Breast epithelium (tissue), 4 donors: ENCODE data around the gene PAPPA. TPM values are rescaled to one million over a fixed set of nuclear protein-coding genes. Genes with fewer than 3 reads are reported as not detected.

Source experiments
- DNase-seq, 2 donors: peaks; one replicate each; pipeline ENCODE4 v3.0.0-alpha.2; 2019; ENCODE audit warnings: low spot score in 2 of 2
- H3K27ac ChIP-seq, 2 donors: fragments of 200-600 bp; sonication (generic) in 1 of 2; one replicate each; pipeline ENCODE4 v1.5.1; 2016 to 2019; ENCODE audit warnings: mild to moderate bottlenecking in 1 of 2
- H3K27me3 ChIP-seq, 2 donors: fragments of 200-600 bp; sonication (generic) in 1 of 2; one replicate each; pipeline versions ENCODE4 v1.5.1 to v1.6.0; 2017 to 2019; ENCODE audit warnings: control low read depth in 1 of 2, mild to moderate bottlenecking in 1 of 2
- H3K36me3 ChIP-seq: fragments of 200-600 bp; one replicate; pipeline ENCODE4 v1.5.1; 2019
- H3K4me1 ChIP-seq, 2 donors: fragments of 200-600 bp; sonication (generic); one replicate each; pipeline ENCODE4 v1.5.1; 2016 to 2019; ENCODE audit warnings: control low read depth in 1 of 2
- H3K4me3 ChIP-seq, 3 donors: fragments of 200-600 bp; sonication (generic); 1 replicate in 2 of 3; 2 replicates in 1 of 3; pipeline ENCODE4 v1.5.1; 2016 to 2019; ENCODE audit warnings: mild to moderate bottlenecking in 3 of 3, moderate library complexity in 2 of 3
- H3K9me3 ChIP-seq, 2 donors: fragments of 200-600 bp; sonication (generic) in 1 of 2; one replicate each; pipeline ENCODE4 v1.5.1; 2016 to 2019; ENCODE audit warnings: control low read depth in 1 of 2
- POLR2A ChIP-seq: fragments of 450-650 bp; IDR thresholded peaks from one replicate; pipeline ENCODE4 v1.6.1; 2016; ENCODE audit warnings: antibody characterized with exemption, mild to moderate bottlenecking, moderate library complexity
- POLR2AphosphoS5 ChIP-seq, 3 donors: sonication (generic); formaldehyde crosslinking; IDR thresholded peaks; one replicate each; pipeline ENCODE4 v1.6.1; 2017; ENCODE audit warnings: antibody characterized with exemption in 3 of 3
- intact Hi-C: fragments of 100-400 bp; cut with DNase I; formaldehyde crosslinking; loops from one replicate; pipeline ENCODE4 v1.15.1; 2023; ENCODE audit warnings: low total_unique reads
- total RNA-seq, 3 donors: library from RNA; depleted of rRNA; stranded (reverse); fragments of >200 nt; gene quantifications; one replicate each; pipeline ENCODE4 v1.1.0, GENCODE V29; 2016
- TF ChIP-seq, protein P1 (sequence below), 3 donors: fragments of 450-650 bp; IDR thresholded peaks; one replicate each; pipeline ENCODE4 v1.5.1; 2016 to 2017; ENCODE audit warnings: antibody characterized with exemption in 3 of 3, mild to moderate bottlenecking in 3 of 3, moderate library complexity in 3 of 3

PAPPA gene
- total RNA-seq, 3 donors from 2014 or later, result 2.6 to 3.4 (median 3.4) TPM

DNA sequence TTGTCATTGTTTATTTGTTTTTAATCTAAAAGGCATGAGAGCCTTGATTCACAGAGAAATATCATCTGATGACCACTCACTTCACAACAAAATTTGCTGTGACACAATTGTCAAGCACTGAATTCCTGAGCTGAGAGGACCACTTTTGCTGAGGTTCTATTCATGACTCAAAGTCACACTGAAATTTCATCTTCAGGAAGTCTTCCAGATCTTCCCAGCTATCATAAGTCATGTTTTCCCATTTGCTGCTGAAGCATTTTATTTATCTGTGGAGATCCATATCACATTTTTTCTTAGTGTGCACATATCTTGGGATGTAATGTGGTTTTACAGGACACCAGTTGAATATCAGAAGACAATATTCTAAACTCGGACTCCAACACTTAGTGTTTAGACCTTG is 278.5 kb downstream of the PAPPA start:
- TF ChIP-seq POLR2A (no peak), POLR2AphosphoS5 (IDR thresholded peaks at IDR 0.05) (no peak)
- TF ChIP-seq, protein P1, sequence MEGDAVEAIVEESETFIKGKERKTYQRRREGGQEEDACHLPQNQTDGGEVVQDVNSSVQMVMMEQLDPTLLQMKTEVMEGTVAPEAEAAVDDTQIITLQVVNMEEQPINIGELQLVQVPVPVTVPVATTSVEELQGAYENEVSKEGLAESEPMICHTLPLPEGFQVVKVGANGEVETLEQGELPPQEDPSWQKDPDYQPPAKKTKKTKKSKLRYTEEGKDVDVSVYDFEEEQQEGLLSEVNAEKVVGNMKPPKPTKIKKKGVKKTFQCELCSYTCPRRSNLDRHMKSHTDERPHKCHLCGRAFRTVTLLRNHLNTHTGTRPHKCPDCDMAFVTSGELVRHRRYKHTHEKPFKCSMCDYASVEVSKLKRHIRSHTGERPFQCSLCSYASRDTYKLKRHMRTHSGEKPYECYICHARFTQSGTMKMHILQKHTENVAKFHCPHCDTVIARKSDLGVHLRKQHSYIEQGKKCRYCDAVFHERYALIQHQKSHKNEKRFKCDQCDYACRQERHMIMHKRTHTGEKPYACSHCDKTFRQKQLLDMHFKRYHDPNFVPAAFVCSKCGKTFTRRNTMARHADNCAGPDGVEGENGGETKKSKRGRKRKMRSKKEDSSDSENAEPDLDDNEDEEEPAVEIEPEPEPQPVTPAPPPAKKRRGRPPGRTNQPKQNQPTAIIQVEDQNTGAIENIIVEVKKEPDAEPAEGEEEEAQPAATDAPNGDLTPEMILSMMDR (IDR thresholded peaks at IDR 0.05), result no peak
- Histone ChIP-seq H3K9me3 (no peaks in the 10 kb centered on the region), H3K27ac (no peak overlapping the region), H3K36me3 (no peaks in the 10 kb centered on the region), H3K4me1 (no peaks in the 10 kb centered on the region), H3K4me3 (no peak overlapping the region), H3K27me3 (no peaks in the 10 kb centered on the region)
- intact Hi-C loops, result no loop called here
- DNase-seq, result no peak

DNA sequence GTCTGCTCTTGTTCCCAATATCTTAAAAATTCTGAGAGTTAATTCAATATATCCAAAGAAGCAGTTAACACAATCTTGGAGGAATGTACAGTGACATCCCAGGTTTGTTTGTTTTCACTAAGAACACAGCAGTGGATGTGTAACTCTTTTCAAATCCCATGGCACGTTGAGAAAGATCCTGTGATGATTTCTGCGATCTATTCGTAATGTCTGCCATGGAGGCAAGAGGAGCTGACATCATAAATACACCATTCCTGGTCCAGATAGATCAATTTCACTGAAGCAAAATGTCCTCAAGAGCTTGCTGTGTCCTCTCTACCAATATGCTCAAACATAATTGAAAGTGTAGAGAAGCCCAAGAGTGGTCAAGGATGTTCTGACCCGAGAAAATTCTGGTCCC is 280.7 kb downstream of the PAPPA start:
- Histone ChIP-seq H3K4me1 (no peaks in the 10 kb centered on the region), H3K9me3 (peaks cover 0 to 3% of the 10 kb centered on the region in 2 donors), H3K36me3 (no peaks in the 10 kb centered on the region), H3K27ac (no peak overlapping the region), H3K4me3 (no peak overlapping the region), H3K27me3 (no peaks in the 10 kb centered on the region)
- TF ChIP-seq, protein P1 (IDR thresholded peaks at IDR 0.05), result no peak
- no peak for TF ChIP-seq POLR2A
- no peak for TF ChIP-seq POLR2AphosphoS5 (IDR thresholded peaks at IDR 0.05)
- DNase-seq, result no peak
- intact Hi-C loops, result no loop called here

DNA sequence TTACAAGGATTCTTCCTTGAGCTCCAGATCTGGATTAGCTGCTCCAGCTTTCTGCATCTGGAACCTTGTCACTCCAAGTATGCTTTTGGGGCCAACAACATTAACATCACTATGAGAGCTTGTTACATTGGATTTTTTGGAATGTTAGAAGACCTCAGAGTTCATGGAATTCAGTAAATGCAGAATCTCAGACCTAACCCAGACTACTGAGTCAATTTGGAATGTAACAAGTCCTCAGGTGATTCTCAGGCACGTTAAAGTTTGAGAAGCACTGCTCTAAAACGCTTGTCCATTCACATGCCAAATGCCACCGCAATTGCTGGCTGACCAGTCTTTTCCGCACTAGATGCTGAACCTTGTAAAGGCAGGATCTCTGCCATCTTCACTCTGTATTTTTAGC is 282.1 kb downstream of the PAPPA start:
- no peaks in the 10 kb centered on the region for H3K4me1 ChIP-seq
- intact Hi-C loops, result no loop called here
- peaks cover 0 to 3% of the 10 kb centered on the region in 2 donors for H3K9me3 ChIP-seq
- no peak overlapping the region for H3K27ac ChIP-seq
- H3K27me3 ChIP-seq, result no peaks in the 10 kb centered on the region
- TF ChIP-seq POLR2AphosphoS5 (IDR thresholded peaks at IDR 0.05), result no peak
- no peak for TF ChIP-seq POLR2A
- TF ChIP-seq, protein P1 (IDR thresholded peaks at IDR 0.05), result no peak
- DNase-seq, result no peak
- H3K4me3 ChIP-seq, result no peak overlapping the region
- H3K36me3 ChIP-seq, result no peaks in the 10 kb centered on the region

DNA sequence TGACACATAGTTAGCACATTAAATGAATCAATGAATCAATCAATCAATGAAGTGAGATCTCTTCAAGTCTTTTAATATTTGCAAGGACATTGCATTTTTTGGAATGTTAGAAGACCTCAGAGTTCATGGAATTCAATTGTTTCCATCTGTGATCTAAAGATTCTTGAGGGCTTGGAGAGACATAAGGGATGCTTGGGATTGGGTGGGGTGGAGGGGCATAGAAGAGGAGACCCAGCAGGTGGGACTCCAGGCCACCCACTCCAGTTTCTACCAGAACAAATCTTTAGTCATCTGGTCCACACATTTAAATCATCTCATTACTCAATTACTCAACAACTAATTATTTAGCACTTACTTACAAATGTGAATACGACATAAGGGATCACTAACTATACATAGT is 282.5 kb downstream of the PAPPA start:
- Histone ChIP-seq H3K27me3 (no peaks in the 10 kb centered on the region), H3K27ac (no peak overlapping the region), H3K9me3 (peaks cover 0 to 3% of the 10 kb centered on the region in 2 donors), H3K4me1 (no peaks in the 10 kb centered on the region), H3K4me3 (no peak overlapping the region), H3K36me3 (no peaks in the 10 kb centered on the region)
- no peak for DNase-seq
- intact Hi-C loops, result no loop called here
- TF ChIP-seq, protein P1 (IDR thresholded peaks at IDR 0.05), result no peak
- no peak for TF ChIP-seq POLR2AphosphoS5 (IDR thresholded peaks at IDR 0.05)
- no peak for TF ChIP-seq POLR2A

DNA sequence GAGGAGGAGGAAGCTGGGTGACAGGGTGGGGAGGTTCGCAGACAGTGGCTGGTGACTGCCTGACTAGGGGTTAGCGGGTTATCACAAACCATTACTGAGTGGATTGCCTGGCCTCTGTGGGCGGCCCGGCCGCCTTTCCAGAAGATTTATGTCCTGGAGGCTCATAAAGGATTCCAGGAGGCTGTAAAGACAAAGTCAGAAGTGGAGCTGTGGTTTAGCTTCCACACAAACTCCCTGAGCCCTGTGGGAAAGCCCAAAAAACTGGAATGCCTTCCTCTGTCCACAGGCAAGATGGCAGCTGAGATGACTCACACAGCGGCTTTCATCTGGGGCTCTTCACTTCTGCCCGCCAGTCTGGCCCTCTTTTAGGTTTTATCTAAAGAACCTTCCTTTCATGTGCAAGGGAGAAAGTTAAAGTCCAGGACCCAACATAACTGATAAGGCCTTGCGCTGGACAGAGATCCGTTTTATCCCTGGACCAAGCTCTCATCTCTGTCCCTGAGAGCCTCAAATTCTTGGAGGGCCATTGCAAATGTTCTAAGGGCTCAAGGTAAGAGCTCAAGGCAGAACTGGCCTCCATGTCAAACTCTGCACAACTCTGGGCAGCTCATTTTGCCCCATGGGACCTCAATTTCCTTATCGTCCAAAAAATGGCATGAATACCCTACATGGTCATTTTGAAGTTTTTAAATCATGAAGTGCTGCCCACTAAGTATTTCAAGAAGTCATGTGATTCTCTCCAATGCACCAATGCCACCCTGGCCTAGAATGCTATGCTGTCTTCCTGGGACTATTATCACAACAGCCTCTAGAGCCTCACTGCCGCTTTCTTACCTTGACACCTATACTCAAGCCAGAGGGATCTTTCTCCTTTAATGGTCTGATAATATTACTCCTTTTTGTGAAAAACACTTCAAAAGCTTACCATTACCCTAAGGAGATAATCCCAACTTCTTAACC is 284.1 kb downstream of the PAPPA start:
- DNase-seq, result no peak
- Histone ChIP-seq H3K27ac (no peak overlapping the region), H3K27me3 (no peaks in the 10 kb centered on the region), H3K36me3 (no peaks in the 10 kb centered on the region), H3K4me1 (no peaks in the 10 kb centered on the region), H3K9me3 (peaks cover 0 to 3% of the 10 kb centered on the region in 2 donors), H3K4me3 (no peak overlapping the region)
- TF ChIP-seq POLR2AphosphoS5 (IDR thresholded peaks at IDR 0.05) (no peak), POLR2A (no peak)
- TF ChIP-seq, protein P1 (IDR thresholded peaks at IDR 0.05), result no peak
- intact Hi-C loops, result no loop called here
